HG03280 (cell line): ENCODE results near the gene DNAJA1.
"Not testable (repeated sequence)": the region's sequence is repeated elsewhere in the genome, so short reads cannot be mapped to it uniquely, and the experiment has no call there.

Experiments
- ATAC-seq: cut with Tn5 transposase; IDR thresholded peaks from one replicate; pipeline ENCODE4 v1.9.1; 2021; ENCODE audit warnings: mild to moderate bottlenecking, moderate library complexity; ENCODE audit not compliant: unreplicated experiment

The DNAJA1 gene

DNA sequence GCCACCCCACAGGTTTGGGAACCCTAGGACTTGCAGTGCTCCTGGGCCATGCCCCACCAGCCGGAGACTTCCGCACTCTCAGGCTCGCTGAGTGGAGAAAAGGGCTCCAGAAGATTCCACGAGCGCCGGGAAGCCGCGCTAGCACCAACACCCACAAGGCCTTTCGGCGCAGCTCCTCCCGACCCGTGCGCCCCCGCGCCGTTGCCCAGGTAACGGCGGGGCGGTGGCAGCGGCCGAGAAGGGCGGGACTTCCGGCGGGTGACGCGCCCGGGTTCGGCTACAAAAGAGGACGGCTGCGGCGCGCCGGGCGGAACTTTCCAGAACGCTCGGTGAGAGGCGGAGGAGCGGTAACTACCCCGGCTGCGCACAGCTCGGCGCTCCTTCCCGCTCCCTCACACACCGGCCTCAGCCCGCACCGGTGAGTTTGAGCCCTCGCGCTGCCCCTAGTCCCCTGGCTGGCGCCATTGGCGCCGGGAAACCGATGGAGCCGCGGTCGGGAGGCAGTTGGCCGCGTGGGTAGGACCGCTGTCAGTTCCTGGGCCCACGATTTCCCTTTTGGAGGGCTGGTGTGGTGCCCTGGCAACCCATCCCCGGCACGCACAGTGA lies at the start of gene DNAJA1:
TSS of gene DNAJA1 (plus strand) at position 308 of the 606 bp plus-strand sequence. CDS start 1,212 bp downstream, outside the sequence.
- peak; percentile 92 for ATAC-seq

DNA sequence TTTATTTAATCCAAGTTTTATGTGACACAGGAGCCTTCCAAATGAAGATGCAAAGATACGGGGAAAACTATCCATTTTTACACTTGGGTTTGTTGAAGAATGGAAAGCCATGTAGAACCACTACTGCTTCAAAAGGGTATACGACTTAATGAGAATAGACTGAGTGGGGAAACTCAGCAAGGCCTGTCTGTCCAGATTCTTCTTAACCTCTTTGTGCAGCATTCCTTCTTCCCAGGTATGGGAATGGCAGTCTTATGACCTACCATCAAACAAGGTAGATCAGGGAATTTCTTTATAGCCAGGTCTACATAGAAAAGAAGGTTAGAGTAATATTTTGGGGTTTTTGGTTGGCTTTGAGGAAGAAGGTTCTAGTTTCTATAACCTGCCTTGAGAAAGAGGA lies 47.0 kb upstream of the DNAJA1 start:
- no peak for ATAC-seq

DNA sequence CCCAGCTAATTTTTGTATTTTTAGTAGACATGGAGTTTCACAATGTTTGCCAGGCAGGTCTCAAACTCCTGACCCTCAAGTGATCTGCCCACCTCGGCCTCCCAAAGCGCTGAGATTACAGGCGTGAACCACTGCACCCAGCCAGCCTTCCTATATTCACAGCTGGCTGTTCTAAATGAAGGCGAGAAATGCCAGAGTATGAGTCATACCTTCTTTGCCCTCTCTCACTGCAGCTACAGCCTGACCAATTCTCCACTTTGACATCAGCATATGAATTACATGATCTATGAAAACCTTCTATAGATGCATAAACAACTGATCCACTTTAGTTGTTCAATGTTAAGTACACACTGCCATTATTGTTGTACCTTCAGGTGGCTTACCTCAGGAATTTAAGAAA lies 38.1 kb upstream of the DNAJA1 start:
- no peak for ATAC-seq

DNA sequence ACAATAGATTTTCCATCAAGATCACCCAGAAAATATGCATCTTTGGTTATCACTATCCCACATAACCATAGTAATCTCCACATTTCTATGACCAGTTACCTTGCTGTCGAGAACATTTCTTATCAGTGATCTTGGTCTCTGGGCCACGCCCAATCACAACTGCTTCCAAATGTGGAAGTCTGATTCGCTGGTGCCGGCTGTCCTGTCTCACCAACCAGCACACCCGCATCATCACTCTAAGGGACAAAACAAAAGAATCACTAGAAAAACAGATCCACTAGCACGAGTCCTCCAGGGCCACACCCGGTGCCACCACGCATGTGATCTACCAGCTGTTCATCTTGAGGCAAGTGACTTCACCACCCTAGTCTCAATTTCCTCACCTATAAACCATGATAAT lies 35.4 kb upstream of the DNAJA1 start:
- ATAC-seq = no peak

DNA sequence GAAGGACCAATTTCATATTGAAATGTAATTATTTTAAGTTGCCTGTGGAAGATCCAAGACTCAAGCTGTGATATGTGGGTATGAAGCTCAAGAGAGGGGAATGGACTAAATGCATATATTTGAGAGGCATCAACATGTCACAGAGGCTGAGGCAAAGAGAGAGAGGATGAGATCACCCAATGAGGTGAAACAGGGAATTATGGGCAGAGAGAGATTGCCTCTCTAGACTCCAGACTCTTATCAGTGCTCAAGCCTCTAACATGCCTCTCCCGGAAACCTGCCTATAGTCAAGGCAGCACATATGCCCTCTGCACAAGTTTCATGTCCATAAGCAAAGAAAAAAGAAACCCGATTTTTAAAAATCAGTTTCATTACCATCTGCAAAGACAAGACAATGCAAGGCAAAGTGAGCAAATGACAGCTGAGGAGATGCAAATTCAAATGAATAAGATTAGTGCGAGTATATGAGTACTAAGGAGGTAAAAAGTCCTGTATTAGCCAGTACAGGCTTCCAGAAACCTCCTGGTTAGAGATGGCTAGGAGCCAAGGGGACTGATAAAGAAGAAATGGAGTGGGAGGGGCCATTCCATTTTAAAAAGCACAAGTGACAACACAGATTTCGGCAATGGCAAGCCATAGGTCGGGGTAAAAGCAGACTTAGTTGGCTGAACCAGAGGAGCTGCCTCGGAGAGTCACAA lies 33.0 kb upstream of the DNAJA1 start:
- no peak for ATAC-seq

DNA sequence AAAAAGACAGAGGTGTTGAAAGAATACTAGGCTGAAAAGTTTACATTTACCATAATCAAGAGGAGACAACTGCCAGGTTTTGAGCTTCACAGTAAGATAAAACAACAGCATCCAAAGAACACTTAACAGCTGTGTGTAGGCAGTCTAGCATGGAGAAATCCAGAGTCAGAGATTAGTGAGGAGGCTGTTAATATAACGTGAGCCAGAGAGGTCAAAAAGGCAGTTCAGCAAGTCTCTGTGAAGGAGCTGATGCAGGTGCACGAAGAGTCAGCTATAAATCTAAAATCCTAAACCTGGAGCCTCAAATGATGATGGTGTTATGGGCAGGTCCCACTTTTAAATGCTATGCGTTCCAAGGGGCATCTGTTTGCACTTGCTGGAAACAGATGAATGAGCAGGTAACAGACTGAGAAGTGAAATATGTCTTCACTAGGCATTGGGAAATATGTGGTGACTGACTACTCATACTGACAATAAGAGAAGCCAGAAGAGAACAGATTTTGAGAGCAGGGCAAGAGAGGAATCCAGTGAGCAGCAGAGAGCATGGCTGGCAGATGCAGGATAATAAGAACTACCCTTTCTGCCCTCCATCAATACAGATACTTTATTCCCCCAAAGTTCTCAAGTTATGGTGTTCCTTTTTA lies 32.4 kb upstream of the DNAJA1 start:
- ATAC-seq = no peak

DNA sequence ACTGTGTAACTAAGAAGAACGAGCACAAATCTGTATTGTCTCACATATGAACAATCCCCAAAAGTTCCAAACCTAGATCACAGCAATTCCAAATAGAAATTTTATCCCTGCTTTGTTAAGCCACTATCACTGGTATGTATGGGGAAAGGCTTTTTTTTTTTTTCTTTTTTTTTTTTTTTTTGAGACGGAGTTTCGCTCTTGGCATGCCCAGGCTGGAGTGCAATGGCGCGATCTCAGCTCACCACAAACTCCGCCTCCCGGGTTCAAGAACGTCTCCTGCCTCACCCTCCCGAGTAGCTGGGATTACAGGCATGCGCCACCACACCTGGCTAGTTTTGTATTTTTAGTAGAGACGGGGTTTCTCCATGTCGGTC lies 24.4 kb upstream of the DNAJA1 start:
- not testable (repeated sequence) for ATAC-seq

DNA sequence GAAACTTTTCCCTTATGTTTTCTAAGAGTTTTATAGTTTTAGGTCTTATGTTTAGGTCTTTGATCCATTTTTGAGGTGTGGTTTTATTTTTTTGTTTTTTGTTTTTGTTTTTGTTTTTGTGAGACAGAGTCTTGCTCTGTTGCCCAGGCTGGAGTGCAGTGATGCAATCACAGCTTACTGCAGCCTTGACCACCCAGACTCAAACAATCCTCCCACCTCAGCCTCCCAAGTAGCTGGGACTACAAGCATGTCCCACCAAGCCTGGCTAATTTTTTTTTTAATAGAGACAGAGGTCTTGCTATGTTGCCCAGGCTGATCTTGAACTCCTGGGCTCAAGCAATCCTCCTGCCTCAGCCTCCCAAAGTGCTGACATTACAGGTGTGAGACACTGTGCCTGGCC lies 19.7 kb upstream of the DNAJA1 start:
- ATAC-seq = not testable (repeated sequence)

DNA sequence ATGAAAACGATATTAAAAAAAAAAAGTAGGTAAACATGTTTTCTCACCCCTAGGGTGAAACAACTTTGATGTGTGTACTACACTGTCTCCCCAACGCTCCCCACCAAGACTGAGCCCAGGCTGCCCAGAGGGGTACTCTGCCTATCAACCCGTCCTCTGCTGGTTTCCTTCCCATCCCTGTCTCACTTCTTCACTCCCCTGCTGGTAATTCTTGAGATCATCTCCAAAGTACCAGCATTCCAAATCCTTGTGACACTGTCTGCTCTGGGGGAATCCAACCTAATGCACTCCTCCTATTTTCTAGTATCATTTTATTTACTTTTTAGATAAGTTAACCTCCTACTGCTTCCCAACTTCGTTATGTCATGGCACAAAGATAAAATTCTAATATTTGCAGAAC lies 17.3 kb upstream of the DNAJA1 start:
- ATAC-seq = no peak

DNA sequence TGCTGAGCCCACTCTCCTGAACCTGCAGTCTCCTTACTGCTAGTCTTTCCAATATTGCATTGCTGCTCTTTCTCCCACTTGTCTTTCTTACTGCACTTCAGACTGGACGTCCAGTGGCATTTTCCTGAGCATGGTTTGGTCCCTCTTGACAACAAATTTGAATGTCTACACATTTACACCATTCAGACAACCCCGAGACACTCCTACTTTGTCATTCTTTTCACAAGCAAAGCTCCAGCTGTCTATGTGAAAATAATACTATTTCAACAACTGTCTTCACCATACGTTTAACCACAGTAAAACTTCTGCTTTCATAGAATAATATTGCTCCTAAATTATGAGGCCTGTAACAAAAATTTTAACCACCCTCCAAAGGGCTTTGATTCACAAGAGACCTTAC lies 13.2 kb upstream of the DNAJA1 start:
- no peak for ATAC-seq

DNA sequence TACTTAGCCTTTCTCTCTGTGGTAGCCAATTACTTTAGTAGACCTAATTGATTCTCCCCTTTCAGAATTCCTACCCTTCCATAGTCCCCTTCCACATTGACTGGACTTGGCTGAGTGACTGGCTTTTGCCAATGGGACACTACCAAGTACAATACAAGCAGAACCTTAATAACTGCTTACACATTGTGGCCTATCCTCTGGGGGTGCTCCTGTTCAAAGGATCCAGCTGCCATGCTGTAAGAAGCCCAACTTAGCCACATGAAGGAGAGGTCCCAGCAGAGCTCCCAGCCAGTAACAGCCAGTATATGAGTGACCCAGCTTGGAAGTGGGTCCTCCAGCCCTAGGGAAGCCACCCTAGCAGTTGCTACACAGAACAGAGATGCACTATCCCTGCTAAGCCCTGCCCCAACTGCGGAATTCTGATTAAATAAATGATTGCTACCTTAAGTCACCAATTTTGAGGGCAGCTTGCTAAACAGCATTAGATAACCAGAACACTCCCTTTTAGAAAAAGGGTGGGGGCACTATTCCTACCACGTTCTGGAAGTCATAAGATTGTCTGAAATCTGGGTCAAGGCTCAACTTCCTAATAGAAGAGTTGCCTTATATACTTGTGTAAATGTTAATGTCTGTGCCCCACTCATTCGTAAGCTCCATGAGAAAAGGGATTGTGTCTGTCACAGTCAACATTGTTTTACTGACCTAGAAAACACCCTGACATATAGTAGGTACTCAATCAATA lies 12.6 kb upstream of the DNAJA1 start:
- no peak for ATAC-seq

DNA sequence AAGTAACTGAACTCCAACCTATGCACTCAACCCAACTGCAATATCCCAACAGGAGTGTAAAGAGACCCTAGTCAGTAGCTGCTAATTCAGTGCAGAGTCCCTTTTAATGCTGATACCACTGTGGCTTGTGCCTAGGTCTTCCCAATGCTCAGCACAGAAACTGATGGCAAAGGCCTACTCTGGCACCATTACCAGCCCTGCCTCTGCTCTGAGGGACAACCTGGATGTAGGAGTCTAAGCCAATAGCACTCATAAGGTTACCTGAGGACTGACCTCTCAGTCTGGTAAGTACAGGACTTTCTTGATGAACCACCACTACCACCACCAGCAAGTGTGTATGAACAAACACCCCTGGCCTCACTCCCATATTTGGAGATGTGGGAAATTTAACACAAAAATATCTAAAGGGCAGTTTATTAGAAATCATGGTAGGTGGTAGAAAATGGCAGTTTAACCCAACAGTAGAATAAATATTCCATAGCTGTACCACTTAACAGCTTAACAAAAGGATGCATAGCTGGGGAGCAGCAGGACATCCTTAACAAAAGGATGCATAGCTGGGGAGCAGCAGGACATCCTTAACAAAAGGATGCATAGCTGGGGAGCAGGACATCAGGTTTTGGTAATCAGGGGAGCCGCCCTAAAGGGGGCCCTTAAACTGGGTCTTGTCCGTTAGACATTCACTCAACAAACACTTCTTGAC lies 11.0 kb upstream of the DNAJA1 start:
- no peak for ATAC-seq

DNA sequence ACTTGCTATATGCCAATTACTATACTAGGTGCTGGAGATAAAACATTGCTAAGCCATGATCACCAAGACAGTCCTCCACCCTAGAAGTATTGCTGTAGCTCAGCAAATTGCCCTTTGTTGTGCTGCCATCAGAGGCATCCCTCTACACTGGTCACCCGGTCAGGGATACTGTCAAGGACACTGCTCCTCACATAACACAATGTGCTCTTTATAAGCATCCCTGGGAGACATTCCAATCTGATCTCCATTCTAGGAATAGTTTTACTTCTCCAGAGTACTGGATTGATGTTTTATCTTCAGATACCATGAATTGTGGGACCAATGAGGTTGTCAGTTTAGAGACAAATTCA lies 10.4 kb upstream of the DNAJA1 start:
- no peak for ATAC-seq

DNA sequence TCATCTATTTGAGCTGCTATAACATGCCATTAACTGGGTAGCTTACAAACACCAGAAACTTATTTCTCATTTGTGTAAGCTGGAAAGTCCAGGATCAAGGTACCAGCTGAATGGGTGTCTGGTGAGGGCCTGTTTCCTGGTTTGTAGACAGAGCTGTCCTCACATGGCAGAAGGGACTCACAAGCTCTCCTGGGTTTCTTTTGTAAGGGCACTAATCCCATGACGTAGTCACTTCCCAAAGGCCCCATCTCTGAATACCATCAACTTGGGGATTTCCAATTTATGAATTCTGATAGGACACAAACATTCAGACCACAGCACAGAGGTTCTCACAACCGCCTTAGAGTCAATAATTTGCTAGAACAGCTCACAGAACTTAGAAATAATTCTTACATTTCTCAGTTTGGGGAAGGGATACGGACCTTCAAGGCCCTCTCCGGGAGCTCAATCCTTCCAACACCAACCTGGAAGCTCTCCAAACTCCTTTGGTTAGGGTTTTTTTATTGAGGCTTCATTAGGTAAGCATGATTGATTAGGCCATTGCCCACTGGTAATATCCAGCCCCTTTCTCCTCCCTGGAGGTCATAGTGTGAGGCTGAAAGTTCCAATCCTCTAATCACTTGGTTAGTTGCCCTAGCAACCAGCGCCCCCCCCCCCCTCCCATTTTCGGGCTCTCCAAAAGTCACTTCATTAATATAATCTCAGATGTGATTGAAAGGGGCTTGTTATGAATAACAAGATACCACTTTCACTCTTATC lies 7.6 kb upstream of the DNAJA1 start:
- no peak for ATAC-seq

DNA sequence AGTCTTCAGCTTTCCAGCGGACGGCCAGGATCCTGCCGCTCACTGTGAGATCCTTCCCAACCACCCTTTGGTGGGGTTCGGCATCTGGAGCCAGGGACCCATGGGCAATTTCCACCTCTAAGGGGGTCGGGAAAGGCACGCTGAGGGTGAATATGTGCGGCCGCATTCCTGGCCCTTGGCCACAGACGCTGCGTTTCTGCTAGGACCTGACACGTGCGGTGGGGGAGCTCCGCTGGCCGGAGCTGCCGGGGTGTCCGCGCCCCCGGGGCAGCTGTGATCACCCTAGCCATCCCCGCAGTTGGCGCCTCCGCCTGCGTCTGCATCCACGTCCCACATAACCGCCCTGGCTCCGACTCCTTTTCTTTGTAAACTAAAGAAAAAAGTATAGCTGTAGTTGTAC lies 5.3 kb upstream of the DNAJA1 start:
- ATAC-seq = no peak

DNA sequence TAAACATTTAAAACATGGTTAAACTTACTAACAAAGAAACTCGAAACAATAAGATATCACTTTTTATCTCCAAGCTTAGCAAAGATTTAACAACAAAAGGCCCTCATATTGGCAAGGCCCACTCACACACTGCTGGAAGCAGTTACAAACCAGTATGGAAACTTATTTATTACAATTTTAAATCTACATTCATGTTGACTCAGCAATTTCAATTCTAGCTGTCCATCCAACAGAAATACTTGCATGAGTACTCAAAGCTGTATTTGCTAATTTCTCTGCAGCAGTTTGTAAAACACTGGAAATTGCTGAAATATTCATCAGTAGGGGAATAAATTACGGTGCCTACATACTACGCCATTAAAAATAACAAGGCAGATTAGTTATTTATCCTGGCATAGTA lies 2.8 kb upstream of the DNAJA1 start:
- ATAC-seq = no peak

DNA sequence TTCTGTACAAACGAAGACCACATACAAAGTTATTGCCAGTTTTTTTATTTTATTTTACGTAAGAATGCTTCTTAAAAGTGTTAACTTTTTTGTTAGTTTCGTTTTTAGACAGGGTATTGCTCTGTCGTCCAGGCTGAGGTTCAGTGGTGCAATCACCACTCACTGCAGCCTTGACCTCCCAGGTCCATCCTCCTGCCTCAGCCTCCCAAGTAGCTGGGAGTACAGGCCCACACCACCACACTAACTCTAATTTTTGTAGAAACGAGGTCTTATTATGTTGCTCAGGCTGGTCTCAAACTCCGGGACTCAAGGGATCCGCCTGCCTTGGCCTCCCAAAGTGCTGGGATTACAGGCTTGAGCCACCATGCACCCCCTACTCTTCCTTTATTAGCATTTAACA lies 2.3 kb upstream of the DNAJA1 start:
- ATAC-seq = no peak

DNA sequence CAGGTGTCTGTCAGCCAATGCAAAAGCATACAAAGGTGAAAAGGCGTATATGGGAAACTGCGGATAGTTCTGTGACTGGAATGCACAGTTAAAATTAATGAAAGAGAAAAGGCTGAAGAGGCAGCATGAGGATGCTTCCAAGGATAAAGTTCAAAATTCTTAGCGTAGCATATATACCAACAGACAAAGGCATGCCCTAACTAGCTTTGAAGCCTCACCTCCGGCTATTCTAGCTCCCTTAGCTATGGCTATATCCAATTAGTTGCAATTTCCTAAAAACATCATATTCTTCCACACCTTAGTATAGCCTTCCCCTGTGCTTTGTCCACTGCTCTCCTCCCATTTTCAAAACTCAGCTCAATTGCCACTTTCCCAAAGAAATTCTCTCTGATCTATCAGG lies 1.4 kb upstream of the DNAJA1 start:
- no peak for ATAC-seq

DNA sequence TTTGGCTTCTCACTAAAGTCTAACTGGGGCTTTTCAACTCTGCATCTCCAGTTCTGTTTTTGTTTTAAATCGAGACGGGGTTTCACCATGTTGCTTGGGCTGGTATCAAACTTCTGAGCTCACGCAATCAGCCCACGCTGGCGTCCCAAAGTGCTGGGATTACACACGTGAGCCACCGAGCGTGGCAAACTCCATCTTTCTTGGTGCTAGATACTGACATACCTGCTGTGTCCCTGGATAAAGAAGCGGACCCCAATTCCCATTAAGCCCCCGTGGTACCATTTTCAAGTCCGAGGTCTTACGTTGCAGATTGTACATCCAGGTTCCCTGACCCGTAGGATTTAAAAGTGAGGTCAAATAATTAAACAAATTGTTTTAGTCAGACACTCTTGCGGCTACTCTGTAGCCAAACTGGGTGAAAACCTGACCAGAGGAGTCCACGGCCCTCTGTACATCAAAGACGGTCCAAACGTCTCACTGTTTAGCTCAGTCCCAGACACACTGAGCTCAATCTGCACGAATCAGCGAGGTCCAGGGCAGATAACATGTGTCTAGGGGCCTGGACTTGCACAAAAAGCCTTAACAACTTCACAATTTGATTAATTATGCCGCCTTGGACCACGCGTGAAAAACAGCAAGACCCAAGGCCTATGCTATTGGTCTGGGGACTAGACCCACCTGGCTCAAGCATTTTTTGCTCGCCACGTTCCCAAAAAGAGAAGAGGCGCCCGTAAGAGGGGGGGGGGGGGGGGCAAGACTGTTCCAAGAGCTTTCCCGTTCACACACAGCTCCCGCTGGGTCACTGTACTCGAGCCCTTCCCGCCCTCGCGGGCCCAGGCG lies 727 bp upstream of the DNAJA1 start:
- ATAC-seq = no peak
